Activated naive CD4-positive, alpha-beta T cell treated with anti-CD3 and anti-CD28 coated beads for 36 hours (primary cell): Measurements from ENCODE around the gene WEE2. TPM values are rescaled to one million over a fixed set of nuclear protein-coding genes. Genes with fewer than 3 reads are reported as not detected.

ENCODE experiments used
- CTCF ChIA-PET: fragments of 350-600 bp; sonication (Branson Sonifier 250); formaldehyde crosslinking; loops from one replicate; lab custom pipeline; 2021; ENCODE audit warnings: antibody characterized with exemption; lab: Charles Lee
- DNase-seq: peaks from one replicate; pipeline ENCODE4 v3.0.0-alpha.2; 2020
- H3K27ac Mint-ChIP-seq: one replicate; pipeline ENCODE4 v1.8.0; 2021; ENCODE audit warnings: mild to moderate bottlenecking, mixed read lengths
- H3K27me3 Mint-ChIP-seq: one replicate; pipeline ENCODE4 v1.8.0; 2021; ENCODE audit warnings: low read depth, mixed read lengths
- H3K36me3 Mint-ChIP-seq: one replicate; pipeline ENCODE4 v1.8.0; 2021; ENCODE audit warnings: low read depth, mixed read lengths
- H3K4me1 Mint-ChIP-seq: one replicate; pipeline ENCODE4 v1.8.0; 2021; ENCODE audit warnings: low read depth, mixed read lengths
- H3K4me3 Mint-ChIP-seq: one replicate; pipeline ENCODE4 v1.8.0; 2021; ENCODE audit warnings: mild to moderate bottlenecking, moderate library complexity, mixed read lengths
- H3K9me3 Mint-ChIP-seq: one replicate; pipeline ENCODE4 v1.8.0; 2021; ENCODE audit warnings: mixed read lengths
- intact Hi-C: fragments of 100-400 bp; cut with micrococcal nuclease; formaldehyde crosslinking; loops from one replicate; pipeline ENCODE4 v1.15.1; 2023
- total RNA-seq, 2 experiments: library from RNA; stranded (reverse); gene quantifications; one replicate each; pipeline ENCODE4 v1.2.3, GENCODE V29; 2021

The WEE2 gene
- total RNA-seq, result not detected

- no peak within 1 kb of the TSS for H3K4me3 Mint-ChIP-seq
- no peaks in the 10 kb centered on the region for H3K9me3 Mint-ChIP-seq
- no peak within 1 kb of the TSS for H3K27ac Mint-ChIP-seq
- intact Hi-C loops, result no loop called here
- H3K36me3 Mint-ChIP-seq, result no peaks in the 10 kb centered on the region
- H3K4me1 Mint-ChIP-seq, result peaks cover 4% of the 10 kb centered on the region
- peaks cover 4% of the 10 kb centered on the region for H3K27me3 Mint-ChIP-seq
- CTCF ChIA-PET, result interaction anchor here (1.0 to 2.9 kb wide), 4 partner anchors 23 to 54 kb away, joined by 3 to 10 read pairs (median 6); partner anchors contain the start of gene SSBP1
- DNase-seq, result no peak
Observed at GRCh38 chr7:141708351-141708750, at the start of gene WEE2. TSS of gene WEE2 (plus strand) at chr7:141708353. CDS start at chr7:141708759, 406 bp downstream.

GRCh38 chr7:141659501-141659900 lies 48.7 kb upstream of the WEE2 start:
- intact Hi-C loops, result loop anchor here (10.0 kb wide), 1 partner anchor 645 kb away; no protein-coding TSS in a partner anchor
- Mint-ChIP-seq H3K4me3 (no peak overlapping the region), H3K27ac (no peak overlapping the region), H3K4me1 (peaks cover 10% of the 10 kb centered on the region), H3K36me3 (peaks cover 5% of the 10 kb centered on the region), H3K27me3 (no peaks in the 10 kb centered on the region), H3K9me3 (no peaks in the 10 kb centered on the region)
- CTCF ChIA-PET, result interaction anchor here (0.6 to 1.5 kb wide), 3 partner anchors 11 to 126 kb away, joined by 3 to 5 read pairs (median 3); no protein-coding TSS in a partner anchor
- DNase-seq, result no peak

DNA sequence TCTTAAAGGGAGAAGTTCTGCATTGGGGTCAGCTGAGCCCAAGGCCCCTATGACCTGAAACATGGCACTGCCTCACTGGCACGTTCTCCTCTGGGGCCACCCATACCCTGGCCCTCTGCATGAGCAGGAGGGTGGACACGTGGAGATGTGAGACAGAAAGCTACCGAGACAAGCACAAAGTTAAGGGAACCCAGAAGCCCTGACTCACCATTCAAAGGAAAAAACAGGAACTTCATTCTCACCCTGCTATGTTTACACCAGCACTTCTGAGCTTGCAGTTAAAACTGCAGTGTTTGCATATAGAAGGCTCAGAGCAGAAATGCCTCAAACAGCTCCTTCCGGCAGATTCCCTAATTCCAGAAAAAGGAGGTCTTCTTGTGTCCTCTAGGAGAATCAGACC lies 47.9 kb upstream of the WEE2 start:
- Mint-ChIP-seq H3K36me3 (peaks cover 3% of the 10 kb centered on the region), H3K4me1 (peaks cover 9% of the 10 kb centered on the region), H3K27me3 (no peaks in the 10 kb centered on the region), H3K9me3 (no peaks in the 10 kb centered on the region), H3K27ac (peak overlapping the region; percentile 38), H3K4me3 (no peak overlapping the region)
- DNase-seq, result no peak
- intact Hi-C loops, result no loop called here
- CTCF ChIA-PET, result interaction anchor here (0.7 kb wide), 1 partner anchor 419 kb away, joined by 3 read pairs; no protein-coding TSS in a partner anchor

DNA sequence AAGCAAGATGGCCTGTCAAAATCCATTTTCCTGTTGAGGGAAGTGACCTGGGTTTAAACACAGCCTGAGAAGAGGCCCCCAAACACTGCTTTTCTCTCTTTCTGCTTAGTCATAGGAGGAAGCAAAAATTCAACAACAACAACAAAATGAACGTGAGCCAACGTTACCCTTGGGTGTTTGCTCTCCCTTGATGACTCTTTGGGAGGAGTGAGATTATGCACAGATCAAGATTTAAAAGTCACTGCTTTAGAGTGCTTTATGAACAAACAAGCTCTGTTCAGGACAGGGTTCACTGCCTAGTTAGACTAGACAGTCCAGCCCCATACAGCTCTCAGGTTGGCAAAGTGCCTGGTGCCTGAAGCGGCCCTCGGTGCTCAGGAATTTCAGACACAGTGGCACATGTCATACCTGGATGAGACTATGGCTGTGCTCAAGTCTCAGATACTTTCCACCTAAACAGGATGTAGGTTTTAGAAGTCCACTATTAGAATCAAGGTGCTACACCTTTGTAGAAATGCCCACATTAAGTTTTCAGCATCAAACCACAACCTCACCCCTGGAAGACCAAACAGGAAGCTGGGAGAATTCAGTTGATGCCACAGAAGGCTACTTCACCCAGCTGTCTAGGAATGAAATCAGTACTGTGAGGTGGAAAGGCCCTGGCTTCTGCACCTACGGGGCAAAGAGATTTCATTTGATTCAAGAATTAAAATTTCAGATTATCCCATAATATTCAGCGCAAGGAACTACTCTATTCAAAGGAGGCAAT lies 44.9 kb upstream of the WEE2 start:
- H3K36me3 Mint-ChIP-seq, result peaks cover 8% of the 10 kb centered on the region
- no peaks in the 10 kb centered on the region for H3K9me3 Mint-ChIP-seq
- H3K4me3 Mint-ChIP-seq, result no peak overlapping the region
- H3K27me3 Mint-ChIP-seq, result no peaks in the 10 kb centered on the region
- intact Hi-C loops, result no loop called here
- H3K4me1 Mint-ChIP-seq, result peaks cover 7% of the 10 kb centered on the region
- no peak for DNase-seq
- peak overlapping the region; percentile 39 for H3K27ac Mint-ChIP-seq
- CTCF ChIA-PET, result interaction anchor here (0.8 to 1.5 kb wide), 2 partner anchors 9 to 173 kb away, joined by 4 read pairs; no protein-coding TSS in a partner anchor

- intact Hi-C loops, result no loop called here
- H3K4me3 Mint-ChIP-seq, result no peak overlapping the region
- H3K9me3 Mint-ChIP-seq, result no peaks in the 10 kb centered on the region
- no peaks in the 10 kb centered on the region for H3K27me3 Mint-ChIP-seq
- H3K4me1 Mint-ChIP-seq, result peaks cover 7% of the 10 kb centered on the region
- DNase-seq, result no peak
- CTCF ChIA-PET, result interaction anchor here (1.9 kb wide), 1 partner anchor 10 kb away, joined by 7 read pairs; no protein-coding TSS in a partner anchor
- peaks cover 12% of the 10 kb centered on the region for H3K36me3 Mint-ChIP-seq
- H3K27ac Mint-ChIP-seq, result no peak overlapping the region
Observed at GRCh38 chr7:141664450-141664849, 43.7 kb upstream of the WEE2 start.

DNA sequence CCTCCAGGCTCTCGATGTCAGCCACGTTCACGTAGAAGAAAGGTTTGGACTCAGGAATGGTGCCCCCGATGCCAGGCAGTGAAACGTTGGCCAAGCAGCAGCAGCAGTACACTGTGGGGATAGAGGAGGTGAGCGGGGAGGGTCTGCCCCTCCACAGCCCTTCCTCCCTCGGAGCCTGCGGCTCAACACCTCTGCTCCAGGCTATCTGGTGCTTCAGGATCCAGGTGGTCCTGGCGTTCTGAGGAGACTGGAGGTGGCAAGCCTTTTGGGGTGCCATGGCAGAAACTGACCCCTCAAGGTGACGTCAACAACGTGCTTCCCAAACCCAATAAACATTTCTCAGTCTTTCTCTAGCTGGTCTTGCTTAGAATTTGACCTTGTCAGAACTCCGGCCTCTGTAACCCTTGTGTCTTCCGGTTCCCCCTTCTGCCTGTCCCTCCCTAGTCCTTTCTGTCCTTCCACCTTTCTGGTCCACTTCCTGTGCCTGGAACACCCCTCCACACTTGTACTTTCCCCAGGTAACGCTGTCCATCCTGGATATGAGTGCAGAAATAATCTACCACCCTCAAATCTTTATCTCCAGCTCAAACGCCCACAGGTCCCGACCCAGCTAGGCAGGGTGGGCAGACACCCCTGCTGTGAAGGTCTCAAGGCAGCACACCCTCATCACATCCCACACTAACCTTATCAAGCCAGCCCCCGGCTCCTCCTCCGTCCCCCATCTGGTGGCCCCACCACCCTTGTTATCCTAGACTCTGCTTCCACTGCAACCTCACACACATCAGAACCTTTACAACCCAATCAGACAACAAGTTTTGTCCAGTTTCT lies 42.7 kb upstream of the WEE2 start:
- no peak for DNase-seq
- H3K27ac Mint-ChIP-seq, result peak overlapping the region; percentile 11
- intact Hi-C loops, result no loop called here
- H3K4me1 Mint-ChIP-seq, result peaks cover 7% of the 10 kb centered on the region
- H3K27me3 Mint-ChIP-seq, result no peaks in the 10 kb centered on the region
- peaks cover 12% of the 10 kb centered on the region for H3K36me3 Mint-ChIP-seq
- H3K4me3 Mint-ChIP-seq, result no peak overlapping the region
- no peaks in the 10 kb centered on the region for H3K9me3 Mint-ChIP-seq
- CTCF ChIA-PET, result interaction anchor here (0.6 to 1.9 kb wide), 3 partner anchors 11 to 92 kb away, joined by 3 to 7 read pairs (median 3); partner anchors contain the start of gene SSBP1

GRCh38 chr7:141666071-141666470 lies 42.1 kb upstream of the WEE2 start:
- H3K36me3 Mint-ChIP-seq, result peaks cover 12% of the 10 kb centered on the region
- no peaks in the 10 kb centered on the region for H3K9me3 Mint-ChIP-seq
- H3K27ac Mint-ChIP-seq, result no peak overlapping the region
- H3K4me3 Mint-ChIP-seq, result no peak overlapping the region
- H3K4me1 Mint-ChIP-seq, result peaks cover 7% of the 10 kb centered on the region
- CTCF ChIA-PET, result interaction anchor here (0.6 to 1.9 kb wide), 2 partner anchors 11 to 72 kb away, joined by 3 to 7 read pairs; partner anchors contain the start of gene SSBP1
- no peaks in the 10 kb centered on the region for H3K27me3 Mint-ChIP-seq
- intact Hi-C loops, result no loop called here
- no peak for DNase-seq

DNA sequence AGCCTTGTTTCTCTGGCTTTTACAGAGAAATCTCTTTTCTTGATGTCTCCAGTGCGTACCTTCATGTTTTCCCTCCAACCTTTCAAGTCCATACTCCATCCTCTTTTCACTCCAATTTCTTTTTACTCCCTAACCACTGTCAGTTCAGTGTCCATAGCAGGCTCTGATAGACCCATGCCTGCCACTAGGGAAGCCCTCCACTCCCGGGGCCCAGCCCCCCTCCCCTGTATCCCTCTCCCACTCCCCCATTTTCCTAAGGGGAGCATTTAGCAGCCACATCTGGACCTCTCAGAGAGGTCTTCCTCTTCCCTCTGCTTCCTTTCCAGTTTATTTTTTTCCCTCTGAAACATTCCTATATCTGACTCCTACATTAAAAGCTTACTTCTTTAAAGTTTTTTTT lies 39.3 kb upstream of the WEE2 start:
- Mint-ChIP-seq H3K36me3 (peaks cover 18% of the 10 kb centered on the region), H3K27me3 (no peaks in the 10 kb centered on the region), H3K9me3 (no peaks in the 10 kb centered on the region), H3K4me1 (no peaks in the 10 kb centered on the region), H3K27ac (peak overlapping the region; percentile 67), H3K4me3 (no peak overlapping the region)
- DNase-seq, result no peak
- CTCF ChIA-PET, result interaction anchor here (1.6 kb wide), 1 partner anchor 14 kb away, joined by 5 read pairs; no protein-coding TSS in a partner anchor
- intact Hi-C loops, result no loop called here

DNA sequence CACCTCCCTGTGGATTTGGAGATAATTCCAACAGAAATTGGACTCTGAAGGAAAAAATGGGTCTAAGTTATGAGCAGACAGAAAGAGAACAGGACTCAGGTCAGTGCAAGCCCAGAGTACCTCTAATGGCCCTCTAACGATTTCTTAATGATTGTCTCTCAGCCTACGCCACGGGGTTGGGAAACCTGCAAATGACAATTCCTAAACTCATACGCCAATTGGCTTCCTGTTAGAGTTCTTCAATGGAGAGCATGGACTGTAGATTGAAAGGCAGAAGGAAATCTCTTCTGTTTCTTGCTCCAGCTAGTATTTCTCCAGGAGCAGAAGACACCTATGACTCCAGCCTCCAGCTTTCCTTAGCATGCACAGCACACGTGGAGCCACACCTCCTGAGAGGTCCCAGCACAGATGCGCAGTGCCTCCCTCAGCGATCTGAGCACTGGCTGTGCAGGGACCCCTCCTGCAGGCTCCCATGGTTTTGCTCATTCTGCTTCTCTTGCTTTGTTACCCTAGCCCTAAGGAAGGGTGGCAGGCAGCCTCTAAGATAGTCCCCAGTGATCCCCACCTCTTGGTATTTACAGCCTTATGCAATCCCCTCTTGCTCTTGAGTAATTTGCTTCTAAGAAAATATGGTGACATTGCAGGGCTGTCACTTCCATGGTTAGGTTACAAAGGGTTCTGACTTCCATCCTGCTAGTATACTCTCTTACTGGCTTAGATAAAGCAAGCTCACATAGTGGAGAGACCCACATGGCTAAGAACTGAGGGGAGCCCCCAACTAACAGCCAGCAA lies 36.3 kb upstream of the WEE2 start:
- CTCF ChIA-PET, result no interaction called here

GRCh38 chr7:141673346-141673745 lies 34.8 kb upstream of the WEE2 start:
- intact Hi-C loops, result no loop called here
- H3K27me3 Mint-ChIP-seq, result no peaks in the 10 kb centered on the region
- no peak overlapping the region for H3K27ac Mint-ChIP-seq
- H3K36me3 Mint-ChIP-seq, result peaks cover 18% of the 10 kb centered on the region
- H3K9me3 Mint-ChIP-seq, result no peaks in the 10 kb centered on the region
- no peak overlapping the region for H3K4me3 Mint-ChIP-seq
- no peak for DNase-seq
- peaks cover 8% of the 10 kb centered on the region for H3K4me1 Mint-ChIP-seq
- CTCF ChIA-PET, result interaction anchor here (0.6 kb wide), 1 partner anchor 64 kb away, joined by 3 read pairs; no protein-coding TSS in a partner anchor

More for the DNA sequence above, 36.3 kb upstream of the WEE2 start:
- H3K9me3 Mint-ChIP-seq, result no peaks in the 10 kb centered on the region
- peaks cover 18% of the 10 kb centered on the region for H3K36me3 Mint-ChIP-seq
- no peak overlapping the region for H3K4me3 Mint-ChIP-seq
- no peak for DNase-seq
- H3K27me3 Mint-ChIP-seq, result no peaks in the 10 kb centered on the region
- no peak overlapping the region for H3K27ac Mint-ChIP-seq
- peaks cover 8% of the 10 kb centered on the region for H3K4me1 Mint-ChIP-seq
- intact Hi-C loops, result no loop called here

GRCh38 chr7:141674171-141674671 lies 33.9 kb upstream of the WEE2 start:
- Mint-ChIP-seq H3K27me3 (no peaks in the 10 kb centered on the region), H3K4me3 (no peak overlapping the region), H3K4me1 (peaks cover 15% of the 10 kb centered on the region), H3K27ac (peak overlapping the region; percentile 24), H3K9me3 (no peaks in the 10 kb centered on the region), H3K36me3 (peaks cover 14% of the 10 kb centered on the region)
- CTCF ChIA-PET, result interaction anchor here (0.6 kb wide), 1 partner anchor 632 kb away, joined by 3 read pairs; no protein-coding TSS in a partner anchor
- intact Hi-C loops, result loop anchor here (1.0 to 2.0 kb wide), 2 partner anchors 20 to 25 kb away; no protein-coding TSS in a partner anchor
- DNase-seq, result no peak
